ENCODE results near the gene ULK1. TPM values are rescaled to one million over a fixed set of nuclear protein-coding genes. Genes with fewer than 3 reads are reported as not detected.

Gene ULK1
- total RNA-seq, 1 experiment from 2014 or later = 34.2 TPM

GRCh38 chr12:131909081-131909751 is 14.8 kb downstream of the ULK1 start (continued):
- TF ChIP-seq, protein P1, sequence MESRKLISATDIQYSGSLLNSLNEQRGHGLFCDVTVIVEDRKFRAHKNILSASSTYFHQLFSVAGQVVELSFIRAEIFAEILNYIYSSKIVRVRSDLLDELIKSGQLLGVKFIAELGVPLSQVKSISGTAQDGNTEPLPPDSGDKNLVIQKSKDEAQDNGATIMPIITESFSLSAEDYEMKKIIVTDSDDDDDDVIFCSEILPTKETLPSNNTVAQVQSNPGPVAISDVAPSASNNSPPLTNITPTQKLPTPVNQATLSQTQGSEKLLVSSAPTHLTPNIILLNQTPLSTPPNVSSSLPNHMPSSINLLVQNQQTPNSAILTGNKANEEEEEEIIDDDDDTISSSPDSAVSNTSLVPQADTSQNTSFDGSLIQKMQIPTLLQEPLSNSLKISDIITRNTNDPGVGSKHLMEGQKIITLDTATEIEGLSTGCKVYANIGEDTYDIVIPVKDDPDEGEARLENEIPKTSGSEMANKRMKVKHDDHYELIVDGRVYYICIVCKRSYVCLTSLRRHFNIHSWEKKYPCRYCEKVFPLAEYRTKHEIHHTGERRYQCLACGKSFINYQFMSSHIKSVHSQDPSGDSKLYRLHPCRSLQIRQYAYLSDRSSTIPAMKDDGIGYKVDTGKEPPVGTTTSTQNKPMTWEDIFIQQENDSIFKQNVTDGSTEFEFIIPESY (IDR thresholded peaks at IDR 0.05; ENCODE audit: extremely low read depth, insufficient replicate concordance, low read length) = no peak
- TF ChIP-seq JUND (IDR thresholded peaks at IDR 0.05) (no peak), EZH2phosphoT487 (IDR thresholded peaks at IDR 0.05; ENCODE audit: borderline replicate concordance) (no peak), EGR1 (IDR thresholded peaks at IDR 0.05; ENCODE audit: low read depth) (no peak), TCF7L2 (IDR thresholded peaks at IDR 0.05; ENCODE audit: borderline replicate concordance, extremely low read depth, insufficient read depth, insufficient read length) (no peak), CEBPB (IDR thresholded peaks at IDR 0.05; ENCODE audit: low read depth) (no peak), SRF (IDR thresholded peaks at IDR 0.05; ENCODE audit: low read depth) (no peak), ZNF274 (IDR thresholded peaks at IDR 0.05; ENCODE audit: low read depth, low read length) (no peak), POLR2A (IDR thresholded peaks at IDR 0.05; ENCODE audit: borderline replicate concordance, extremely low read depth, insufficient read depth, insufficient read length) (no peak)

GRCh38 chr12:131909752-131910219 is 15.4 kb downstream of the ULK1 start:
- Histone ChIP-seq H3K9me2 (ENCODE audit: insufficient read depth) (no peaks in the 10 kb centered on the region), H3K79me2 (ENCODE audit: insufficient read depth, low read length) (no peaks in the 10 kb centered on the region), H3K4me3 (replicated peaks in 1 of 2; ENCODE audit: low read depth in 1 of 2, low read length in 2 of 2) (no peak overlapping the region), H3K9me3 (ENCODE audit: control insufficient read depth in 1 of 2, insufficient read depth in 1 of 2, low read depth in 1 of 2, low read length in 2 of 2) (no peaks in the 10 kb centered on the region), H3K4me2 (ENCODE audit: low read length) (no peak overlapping the region), H3K36me3 (ENCODE audit: control insufficient read depth in 1 of 2, insufficient read depth in 2 of 2, low read length in 2 of 2) (peaks cover 0 to 5% of the 10 kb centered on the region in 2 experiments; a peak in 2 of 4 replicates), H2AFZ (ENCODE audit: low read depth, low read length, poor library complexity, severe bottlenecking) (no peak overlapping the region), H3K9ac (ENCODE audit: low read length) (no peak overlapping the region), H3K27me3 (ENCODE audit: insufficient read depth, low read length) (no peaks in the 10 kb centered on the region), H4K20me1 (ENCODE audit: insufficient read depth) (no peaks in the 10 kb centered on the region), H3K4me1 (ENCODE audit: control insufficient read depth in 1 of 2, insufficient read depth in 2 of 2, low read length in 2 of 2) (peaks cover 12 to 14% of the 10 kb centered on the region in 2 experiments), H3K27ac (ENCODE audit: low read depth, low read length) (no peak overlapping the region)
- ATAC-seq (no peak), DNase-seq (ENCODE audit: low read depth, low spot score) (no peak)
- RAD21 ChIA-PET (ENCODE audit: low non-redundant PET in 1 of 2, low total read pairs in 2 of 2, uncharacterized antibody in 2 of 2, unreplicated experiment in 2 of 2) = no interaction called here
- BruUV-seq (replicated peaks) = no TSS peak
- intact Hi-C loops (cut with micrococcal nuclease) = no loop called here
- CTCF ChIA-PET = no interaction called here
- POLR2A ChIA-PET = no interaction called here
- no peak for TF ChIP-seq RAD21 (IDR thresholded peaks at IDR 0.05; ENCODE audit: low read depth)
- TF ChIP-seq YY1 (IDR thresholded peaks at IDR 0.05; ENCODE audit: extremely low read depth, insufficient replicate concordance, low read depth, low read length) = no peak
- no peak for TF ChIP-seq ZNF274 (IDR thresholded peaks at IDR 0.05; ENCODE audit: low read depth, low read length)
- TF ChIP-seq, protein P2, sequence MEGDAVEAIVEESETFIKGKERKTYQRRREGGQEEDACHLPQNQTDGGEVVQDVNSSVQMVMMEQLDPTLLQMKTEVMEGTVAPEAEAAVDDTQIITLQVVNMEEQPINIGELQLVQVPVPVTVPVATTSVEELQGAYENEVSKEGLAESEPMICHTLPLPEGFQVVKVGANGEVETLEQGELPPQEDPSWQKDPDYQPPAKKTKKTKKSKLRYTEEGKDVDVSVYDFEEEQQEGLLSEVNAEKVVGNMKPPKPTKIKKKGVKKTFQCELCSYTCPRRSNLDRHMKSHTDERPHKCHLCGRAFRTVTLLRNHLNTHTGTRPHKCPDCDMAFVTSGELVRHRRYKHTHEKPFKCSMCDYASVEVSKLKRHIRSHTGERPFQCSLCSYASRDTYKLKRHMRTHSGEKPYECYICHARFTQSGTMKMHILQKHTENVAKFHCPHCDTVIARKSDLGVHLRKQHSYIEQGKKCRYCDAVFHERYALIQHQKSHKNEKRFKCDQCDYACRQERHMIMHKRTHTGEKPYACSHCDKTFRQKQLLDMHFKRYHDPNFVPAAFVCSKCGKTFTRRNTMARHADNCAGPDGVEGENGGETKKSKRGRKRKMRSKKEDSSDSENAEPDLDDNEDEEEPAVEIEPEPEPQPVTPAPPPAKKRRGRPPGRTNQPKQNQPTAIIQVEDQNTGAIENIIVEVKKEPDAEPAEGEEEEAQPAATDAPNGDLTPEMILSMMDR (IDR thresholded peaks at IDR 0.05 in 2 of 3, conservative IDR thresholded peaks at IDR 0.05 in 1 of 3; ENCODE audit: borderline replicate concordance in 1 of 3, insufficient read depth in 1 of 3, low read depth in 2 of 3, low read length in 2 of 3) = no peak
- no peak for TF ChIP-seq ELF1 (IDR thresholded peaks at IDR 0.05; ENCODE audit: borderline replicate concordance, low read depth)
- TF ChIP-seq ATF3 (IDR thresholded peaks at IDR 0.05) = no peak
- TF ChIP-seq EZH2 (IDR thresholded peaks at IDR 0.05) = no peak
- no peak for TF ChIP-seq EGR1 (IDR thresholded peaks at IDR 0.05; ENCODE audit: low read depth)
- no peak for TF ChIP-seq MAX (IDR thresholded peaks at IDR 0.05)
- TF ChIP-seq, protein P1 (IDR thresholded peaks at IDR 0.05; ENCODE audit: extremely low read depth, insufficient replicate concordance, low read length) = no peak
- TF ChIP-seq CBX3 (IDR thresholded peaks at IDR 0.05; ENCODE audit: low read depth) = no peak
- no peak for TF ChIP-seq POLR2AphosphoS5 (IDR thresholded peaks at IDR 0.05; ENCODE audit: low read depth, low read length)
- no peak for TF ChIP-seq CEBPB (IDR thresholded peaks at IDR 0.05; ENCODE audit: low read depth)
- no peak for TF ChIP-seq SIN3A (IDR thresholded peaks at IDR 0.05; ENCODE audit: low read depth)

Measured in HCT116 (cell line).